GM23338 (cell line): ENCODE results near the gene TTLL3. TPM values are rescaled to one million over a fixed set of nuclear protein-coding genes. Genes with fewer than 3 reads are reported as not detected.

Experiments
- ATAC-seq: fragments of 200-7000 bp; cut with Tn5 transposase; 3 replicates; pipeline ENCODE4 v1.9.1; 2020
- DNase-seq: peaks from one replicate; pipeline ENCODE4 v3.0.0-alpha.2; 2015; ENCODE audit warnings: low spot score
- H2AFZ ChIP-seq: fragments of 200-600 bp; sonication (generic); 2 replicates; pipeline ENCODE4 v1.8.0; 2016; ENCODE audit warnings: antibody characterized with exemption, mild to moderate bottlenecking, moderate library complexity
- H3F3A ChIP-seq: fragments of 200-600 bp; sonication (generic); replicated peaks from 2 replicates; pipeline ENCODE4 v1.8.0; 2017; ENCODE audit warnings: antibody characterized with exemption, mixed run types, low read depth
- H3K27ac ChIP-seq: fragments of 200-600 bp; sonication (generic); 2 replicates; pipeline ENCODE4 v1.6.1; 2016; ENCODE audit warnings: low read depth
- H3K27me3 ChIP-seq: fragments of 200-600 bp; sonication (generic); 2 replicates; pipeline ENCODE4 v1.8.0; 2016; ENCODE audit warnings: mild to moderate bottlenecking, mixed run types, moderate library complexity; ENCODE audit not compliant: insufficient read depth
- H3K36me3 ChIP-seq: fragments of 200-600 bp; sonication (generic); 2 replicates; pipeline ENCODE4 v1.8.0; 2016; ENCODE audit warnings: mild to moderate bottlenecking; ENCODE audit not compliant: insufficient read depth
- H3K4me1 ChIP-seq: fragments of 200-600 bp; sonication (generic); 2 replicates; pipeline ENCODE4 v1.8.0; 2016; ENCODE audit warnings: mild to moderate bottlenecking, moderate library complexity; ENCODE audit not compliant: insufficient read depth
- H3K4me2 ChIP-seq: fragments of 200-600 bp; sonication (generic); 2 replicates; pipeline ENCODE4 v1.7.1; 2017; ENCODE audit warnings: mixed run types
- H3K4me3 ChIP-seq: fragments of 200-600 bp; sonication (generic); 2 replicates; pipeline ENCODE4 v1.6.1; 2016; ENCODE audit warnings: mixed run types
- H3K79me2 ChIP-seq: fragments of 200-600 bp; sonication (generic); replicated peaks from 2 replicates; pipeline ENCODE4 v1.8.0; 2017; ENCODE audit warnings: mild to moderate bottlenecking; ENCODE audit not compliant: insufficient read depth
- H3K9me2 ChIP-seq: fragments of 200-600 bp; sonication (generic); 2 replicates; pipeline ENCODE4 v1.8.0; 2017; ENCODE audit not compliant: insufficient read depth
- H4K20me1 ChIP-seq: fragments of 200-600 bp; sonication (generic); replicated peaks from 2 replicates; pipeline ENCODE4 v1.8.0; 2017; ENCODE audit warnings: mild to moderate bottlenecking; ENCODE audit not compliant: insufficient read depth
- H3K27ac Mint-ChIP-seq: 2 replicates; pipeline ENCODE4 v1.8.0; 2020; ENCODE audit warnings: inconsistent platforms, mild to moderate bottlenecking, moderate library complexity, mixed read lengths
- H3K27me3 Mint-ChIP-seq: 3 replicates; pipeline ENCODE4 v1.8.0; 2022; ENCODE audit warnings: low read depth, mild to moderate bottlenecking, moderate library complexity, mixed read lengths, inconsistent platforms; ENCODE audit not compliant: insufficient read depth, poor library complexity
- H3K36me3 Mint-ChIP-seq: 3 replicates; pipeline ENCODE4 v1.8.0; 2021; ENCODE audit warnings: low read depth, mild to moderate bottlenecking, inconsistent platforms, moderate library complexity, mixed read lengths
- H3K4me1 Mint-ChIP-seq: 3 replicates; pipeline ENCODE4 v1.8.0; 2020; ENCODE audit warnings: mild to moderate bottlenecking, inconsistent platforms, mixed read lengths
- H3K4me3 Mint-ChIP-seq: 3 replicates; pipeline ENCODE4 v1.8.0; 2021; ENCODE audit warnings: moderate library complexity, mild to moderate bottlenecking, inconsistent platforms, mixed read lengths
- H3K9me3 Mint-ChIP-seq: 3 replicates; pipeline ENCODE4 v1.8.0; 2020; ENCODE audit warnings: moderate library complexity, mild to moderate bottlenecking, inconsistent platforms, mixed read lengths
- CREB1 ChIP-seq: fragments of 250-450 bp; sonication (Bioruptor Pico); IDR thresholded peaks from 2 replicates; pipeline ENCODE4 v1.5.0; 2020; ENCODE audit warnings: low read depth, mild to moderate bottlenecking, moderate library complexity
- CTCF ChIP-seq, 2 experiments: fragments of 200-600 bp in 1 of 2; sonication (generic) in 1 of 2; conservative IDR thresholded peaks; 2 replicates each; pipeline versions ENCODE4 v1.5.1 to v1.6.1; 2016 to 2017; ENCODE audit warnings: antibody characterized with exemption in 2 of 2, low read depth in 2 of 2, mild to moderate bottlenecking in 2 of 2, moderate library complexity in 1 of 2
- ETS1 ChIP-seq: IDR thresholded peaks from 2 replicates; pipeline ENCODE4 v1.6.1; 2016; ENCODE audit warnings: antibody characterized with exemption
- EZH2 ChIP-seq: fragments of 200-600 bp; sonication (generic); IDR thresholded peaks from one replicate; pipeline ENCODE4 v1.8.0; 2017; ENCODE audit warnings: antibody characterized with exemption, mild to moderate bottlenecking, low read depth; ENCODE audit not compliant: unreplicated experiment
- EZH2phosphoT487 ChIP-seq: fragments of 200-600 bp; sonication (generic); IDR thresholded peaks from one replicate; pipeline ENCODE4 v1.8.1; 2018; ENCODE audit warnings: antibody characterized with exemption; ENCODE audit not compliant: unreplicated experiment
- JUNB ChIP-seq: IDR thresholded peaks from one replicate; pipeline ENCODE4 v1.6.1; 2016; ENCODE audit warnings: antibody characterized with exemption; ENCODE audit not compliant: unreplicated experiment
- NANOG ChIP-seq: IDR thresholded peaks from 2 replicates; pipeline ENCODE4 v1.6.1; 2016; ENCODE audit warnings: antibody characterized with exemption, borderline replicate concordance
- REST ChIP-seq: IDR thresholded peaks from one replicate; pipeline ENCODE4 v1.6.1; 2018; ENCODE audit warnings: antibody characterized with exemption; ENCODE audit not compliant: unreplicated experiment
- STAT1 ChIP-seq: IDR thresholded peaks from one replicate; pipeline ENCODE4 v1.6.1; 2016; ENCODE audit warnings: antibody characterized with exemption; ENCODE audit not compliant: unreplicated experiment
- ZNF114 ChIP-seq: fragments of 250-450 bp; sonication (Bioruptor Pico); IDR thresholded peaks from 2 replicates; pipeline ENCODE4 v1.5.0; 2020; ENCODE audit warnings: mild to moderate bottlenecking, moderate library complexity
- polyA plus RNA-seq: library from polyadenylated mRNA; unstranded; fragments of >200 nt; fragmentation: Nextera tagmentation; extraction: Ambion mirVana; gene quantifications from 2 replicates; pipeline ENCODE4 v1.2.1, GENCODE V29; 2016
- total RNA-seq: library from RNA; depleted of rRNA; stranded (reverse); fragments of >200 nt; shearing (Covaris generic); gene quantifications from 2 replicates; pipeline ENCODE4 v1.2.3, GENCODE V29; 2014

Gene TTLL3
- total and polyA plus RNA-seq, 2 experiments from 2014 or later: 3.7 to 5.3 TPM

- no peak for TF ChIP-seq REST
- TF ChIP-seq STAT1: no peak
- no peak for TF ChIP-seq JUNB
Measured at GRCh38 chr3:9859530-9860025, 49.5 kb downstream of the TTLL3 start (continued).

- Histone ChIP-seq H3K4me1 (peaks cover 3% of the 10 kb centered on the region; the same call in 1 of the 2 replicates), H3K36me3 (no peaks in the 10 kb centered on the region)
- no peak for TF ChIP-seq EZH2
- no peak for TF ChIP-seq EZH2phosphoT487
- TF ChIP-seq CTCF (conservative IDR thresholded peaks at IDR 0.05; ENCODE audit: low read depth in 2 of 2): no peak
- TF ChIP-seq ETS1: no peak
- TF ChIP-seq CREB1 (CRISPR knock-in tag): no peak
- no peak for TF ChIP-seq ZNF114
- TF ChIP-seq JUNB: no peak
- TF ChIP-seq NANOG: no peak
- TF ChIP-seq STAT1: no peak
- TF ChIP-seq REST: no peak
Measured at GRCh38 chr3:9861201-9861600, 51.1 kb downstream of the TTLL3 start.

More at GRCh38 chr3:9861201-9861600, 51.1 kb downstream of the TTLL3 start:
- H3K4me3 Mint-ChIP-seq: no peak overlapping the region
- Histone ChIP-seq H3K9me2 (no peaks in the 10 kb centered on the region), H3K4me2 (peak overlapping the region; percentile 60; the same call in 1 of the 2 replicates), H4K20me1 (no peaks in the 10 kb centered on the region), H2AFZ (no peak overlapping the region), H3K4me3 (no peak overlapping the region), H3F3A (no peaks in the 10 kb centered on the region), H3K27ac (no peak overlapping the region), H3K27me3 (0 out of 2 replicates have a peak, but pooled peaks cover 2% of the 10 kb centered on the region), H3K79me2 (no peaks in the 10 kb centered on the region)
- H3K27ac Mint-ChIP-seq: no peak overlapping the region
- peak; percentile 60 for DNase-seq
- H3K4me1 Mint-ChIP-seq: peaks cover 25% of the 10 kb centered on the region
- peak; percentile 20 for ATAC-seq
- no peaks in the 10 kb centered on the region for H3K9me3 Mint-ChIP-seq
- peaks cover 9% of the 10 kb centered on the region for H3K27me3 Mint-ChIP-seq
- no peaks in the 10 kb centered on the region for H3K36me3 Mint-ChIP-seq
